Stimulated activated CD8-positive, alpha-beta memory T cell treated with anti-CD3 and anti-CD28 coated beads, Interleukin-4, amount 100 ng/mL, for 1 hour (primary cell): Measurements from ENCODE around the gene PIWIL4.
"Not testable (repeated sequence)": the region's sequence is repeated elsewhere in the genome, so short reads cannot be mapped to it uniquely, and the experiment has no call there.

ENCODE experiments used
- DNase-seq, 2 donors: peaks; one replicate each; pipeline ENCODE4 v3.0.0-alpha.2; 2020; ENCODE audit warnings: low read depth in 2 of 2, low spot score in 1 of 2

The PIWIL4 gene

DNA sequence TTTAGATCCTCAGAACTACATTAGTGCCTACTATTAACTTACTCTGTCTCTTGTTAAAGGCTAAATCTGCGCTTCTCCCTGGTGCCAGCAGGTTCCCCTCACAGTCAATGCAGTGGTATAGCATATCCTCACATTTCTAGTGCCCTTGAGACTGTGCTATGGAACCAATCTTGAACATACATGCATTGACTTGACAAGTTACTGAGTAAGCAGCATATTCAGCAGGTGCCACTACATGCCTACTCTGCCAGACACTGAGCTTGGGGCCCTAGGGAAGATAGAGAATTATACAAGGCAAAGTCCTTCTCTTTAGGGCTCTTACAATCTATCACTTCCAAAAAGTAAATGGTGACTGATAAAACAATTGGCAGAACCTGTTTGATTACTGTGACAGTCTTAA, 20.3 kb upstream of the PIWIL4 start:
- no peak for DNase-seq

DNA sequence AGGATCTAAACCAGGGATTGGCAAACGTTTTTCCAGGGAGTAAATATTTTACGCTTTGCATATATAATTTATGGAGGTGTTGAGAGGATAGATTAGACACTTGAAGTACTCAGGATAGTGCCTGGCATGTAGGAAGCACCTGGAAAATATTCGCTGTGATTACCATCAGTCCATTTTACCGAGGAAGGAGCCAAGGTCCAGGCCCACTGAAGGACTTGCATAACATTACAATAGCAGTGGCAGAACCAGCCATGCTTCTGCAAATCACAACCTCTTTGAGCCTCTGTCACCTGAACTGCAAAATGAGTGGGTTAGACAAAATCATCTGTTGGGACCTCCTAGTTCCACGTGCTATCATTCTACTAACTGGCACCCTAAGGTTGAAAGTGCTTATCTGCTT, 18.0 kb upstream of the PIWIL4 start:
- DNase-seq, result no peak

DNA sequence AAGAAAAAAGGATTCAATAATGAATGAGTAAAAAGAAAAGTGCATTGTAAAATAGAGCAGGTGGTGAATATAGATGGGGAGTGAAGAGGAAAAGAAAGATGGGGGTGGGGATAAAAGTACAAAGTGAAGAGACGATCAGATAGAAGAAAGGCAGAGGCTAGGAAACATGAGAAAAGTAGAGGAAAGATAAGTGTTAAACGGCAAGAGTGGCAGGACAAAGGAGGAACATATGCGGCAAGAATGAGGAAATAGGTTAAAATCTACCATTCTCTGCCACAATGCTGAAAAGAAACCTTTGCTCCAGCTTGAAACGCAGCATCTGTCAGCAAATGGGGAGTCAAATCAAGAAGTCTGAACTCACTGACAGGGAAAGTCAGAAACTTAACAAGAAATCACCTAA, 16.7 kb upstream of the PIWIL4 start:
- DNase-seq, result no peak

DNA sequence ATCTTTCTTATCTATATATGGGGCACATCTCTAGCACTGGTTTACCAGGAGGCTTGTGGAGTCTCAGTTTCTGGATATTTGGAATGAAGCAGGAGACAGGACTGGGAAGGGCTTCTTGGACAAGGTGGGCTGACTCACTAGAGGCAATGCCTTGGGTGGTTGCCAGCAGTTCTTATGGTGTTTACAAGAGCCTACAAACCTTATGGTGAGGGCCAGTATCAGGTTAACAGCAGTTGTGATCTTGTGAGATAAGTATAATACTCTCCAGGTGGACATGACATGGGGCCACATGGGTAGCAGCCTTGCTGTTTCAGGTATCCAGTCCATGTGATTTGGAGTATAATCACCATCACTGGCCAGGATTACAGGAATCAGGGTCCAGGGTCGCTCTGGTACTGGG, 13.2 kb upstream of the PIWIL4 start:
- no peak for DNase-seq

DNA sequence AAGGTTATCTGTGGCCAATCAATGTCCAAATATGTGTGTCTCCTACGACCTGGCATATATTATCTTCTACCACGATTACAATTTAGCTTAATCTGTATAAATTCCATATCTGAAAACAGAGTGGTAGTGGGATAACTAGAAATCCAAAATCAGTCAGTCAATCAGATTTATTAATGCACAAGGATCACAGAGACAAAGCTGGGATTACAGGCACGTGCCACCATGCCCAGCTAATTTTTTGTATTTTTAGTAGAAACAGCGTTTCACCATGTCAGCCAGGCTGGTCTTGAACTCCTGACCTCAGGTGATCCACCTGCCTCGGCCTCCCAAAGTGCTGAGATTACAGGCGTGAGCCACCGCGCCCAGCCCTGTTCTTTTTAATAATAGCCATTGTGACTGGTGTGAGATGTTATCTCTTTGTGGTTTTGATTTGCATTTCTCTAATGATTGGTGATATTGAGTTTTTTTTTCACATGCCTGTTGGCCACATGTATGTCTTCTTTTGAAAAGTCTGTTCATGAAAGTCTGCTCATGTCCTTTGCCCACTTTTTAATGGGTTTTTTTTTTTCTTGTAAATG, 11.3 kb upstream of the PIWIL4 start:
- not testable (repeated sequence) for DNase-seq

DNA sequence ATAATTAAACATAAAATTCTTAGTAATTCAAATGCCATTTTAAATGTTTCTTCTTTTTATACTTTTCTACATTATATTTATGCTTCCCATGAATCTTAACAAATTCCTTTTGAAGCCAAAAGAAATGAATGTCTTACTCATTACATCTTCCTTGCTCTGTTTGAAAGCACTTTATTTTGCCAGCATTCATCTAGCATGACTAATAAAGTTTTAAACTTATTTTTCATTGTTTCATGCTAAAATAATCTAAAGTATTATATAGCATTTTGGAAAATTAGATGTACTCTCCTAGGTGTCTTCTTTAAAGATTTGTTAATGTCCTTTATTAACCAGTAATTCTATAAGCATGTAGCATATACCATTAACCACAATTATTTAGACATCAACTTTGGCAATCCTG, 9.7 kb upstream of the PIWIL4 start:
- DNase-seq, result no peak

DNA sequence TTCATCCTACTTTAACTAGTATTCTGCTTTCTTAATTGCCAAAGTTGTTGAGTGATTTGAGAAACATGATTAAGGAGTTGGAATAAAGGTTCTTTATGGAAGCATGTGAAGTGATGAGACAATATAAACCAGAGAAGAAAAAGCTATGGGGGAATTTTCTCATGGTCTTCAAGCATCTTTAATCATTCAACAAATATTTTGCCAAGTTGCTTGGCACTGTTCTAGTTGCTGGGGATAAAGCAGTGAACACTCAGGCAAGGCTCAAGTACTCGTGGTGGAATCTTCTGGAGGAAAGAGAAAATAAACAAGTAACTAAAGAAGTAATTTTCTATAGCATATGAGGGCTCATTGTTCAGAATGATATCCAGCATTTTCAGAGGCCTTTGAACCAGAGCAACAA, 9.2 kb upstream of the PIWIL4 start:
- no peak for DNase-seq

DNA sequence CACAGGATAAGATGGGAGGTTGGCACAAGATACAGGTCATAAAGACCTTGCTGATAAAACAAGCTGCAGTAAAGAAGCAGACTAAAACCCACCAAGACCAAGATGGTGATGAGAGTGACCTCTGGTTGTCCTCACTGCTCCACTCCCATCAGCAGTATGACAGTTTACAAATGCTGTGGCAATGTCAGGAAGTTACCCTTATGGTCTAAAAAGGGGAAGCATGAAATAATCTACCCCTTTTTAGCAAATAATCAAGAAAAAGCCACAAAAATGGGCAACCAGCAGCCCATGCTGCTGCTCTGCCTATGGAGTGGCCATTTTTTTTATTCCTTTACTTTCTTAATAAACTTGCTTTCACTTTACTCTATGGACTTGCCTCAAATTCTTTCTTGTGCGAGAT, 8.7 kb upstream of the PIWIL4 start:
- no peak for DNase-seq

DNA sequence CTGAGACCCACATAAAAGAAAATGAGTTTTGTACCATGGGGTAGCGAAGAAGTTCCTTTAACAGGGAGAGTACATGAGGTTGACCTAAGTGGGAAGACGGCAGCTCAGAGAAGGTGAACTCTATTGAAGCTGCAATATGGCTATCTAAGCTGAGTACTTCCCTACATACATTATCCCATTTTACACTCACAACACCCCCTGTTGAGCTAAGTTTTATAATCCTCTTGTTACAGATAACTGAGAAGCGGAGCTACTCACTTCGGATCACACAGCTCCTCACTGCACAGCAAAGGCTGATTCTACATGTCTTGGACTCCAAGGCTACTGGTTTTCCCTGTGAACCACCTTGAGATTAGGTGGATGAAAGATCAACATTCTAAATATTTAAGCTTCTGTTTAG, 8.2 kb upstream of the PIWIL4 start:
- no peak for DNase-seq

DNA sequence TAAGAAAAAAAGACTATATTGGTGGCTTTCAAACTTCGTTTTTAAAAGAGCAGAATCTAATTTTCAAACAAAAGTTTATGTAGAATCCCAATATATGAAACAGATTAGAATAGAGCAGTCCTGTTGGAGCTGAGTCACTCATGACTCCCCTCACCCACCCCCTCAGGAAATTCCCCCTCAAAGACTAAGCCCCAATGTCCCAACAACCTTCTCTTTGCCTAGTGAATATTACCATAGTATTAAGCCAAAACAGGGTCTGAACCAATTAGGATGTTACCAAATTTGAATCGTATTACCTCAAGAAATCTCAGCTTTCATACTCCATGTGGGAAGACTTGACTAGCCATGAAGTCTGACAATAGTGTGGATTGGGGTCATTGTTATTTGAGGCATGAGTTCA, 7.8 kb upstream of the PIWIL4 start:
- no peak for DNase-seq

DNA sequence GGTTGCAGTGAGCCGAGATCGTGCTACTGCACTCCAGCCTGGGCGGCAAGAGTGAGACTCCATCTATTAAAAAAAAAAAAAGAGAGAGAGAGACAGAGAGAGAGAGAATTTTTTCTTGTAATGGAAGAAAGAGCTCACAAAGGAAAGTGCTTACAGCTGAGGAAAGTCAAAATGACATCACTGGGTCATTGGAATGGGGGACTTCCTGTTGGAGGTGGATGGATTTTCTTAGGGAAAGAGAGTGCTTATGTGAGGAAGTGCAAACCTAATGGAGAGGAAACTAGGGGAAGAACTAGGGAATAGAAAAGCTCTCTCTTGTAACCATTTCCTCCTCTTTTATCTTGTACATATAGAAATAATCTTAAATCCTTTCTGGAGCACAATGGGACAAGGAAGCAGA, 6.3 kb upstream of the PIWIL4 start:
- DNase-seq, result no peak

DNA sequence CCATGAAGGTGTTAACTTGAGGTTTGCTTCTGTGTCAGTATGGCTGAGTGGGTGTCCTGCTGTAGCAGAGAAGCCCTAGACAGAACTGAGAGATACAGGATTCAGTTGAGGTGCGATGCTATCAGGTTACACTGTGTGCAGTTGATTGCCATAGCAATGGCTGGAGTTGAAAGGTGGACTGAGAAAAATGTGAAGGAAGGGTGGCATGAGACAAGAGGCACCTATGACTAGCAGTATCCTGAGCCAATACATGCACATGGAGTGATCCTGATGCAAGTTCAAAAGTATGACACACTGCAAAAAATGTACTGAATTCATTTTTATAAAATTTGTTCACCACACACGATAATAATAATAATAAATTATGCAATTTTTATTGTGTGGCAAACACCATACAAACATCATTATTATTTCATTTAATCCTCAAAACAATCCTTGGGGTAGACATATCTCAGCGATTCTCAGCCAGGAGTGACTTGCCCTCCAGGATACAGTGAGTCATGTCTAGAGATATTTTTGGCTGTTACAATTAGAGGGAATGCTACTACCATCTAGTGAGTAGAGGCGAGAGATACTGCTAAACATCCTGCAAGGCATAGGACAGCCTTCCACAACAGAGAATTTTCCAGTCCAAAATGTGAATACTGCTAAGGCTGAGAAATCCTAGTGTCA, 3.9 kb upstream of the PIWIL4 start:
- DNase-seq, result no peak

DNA sequence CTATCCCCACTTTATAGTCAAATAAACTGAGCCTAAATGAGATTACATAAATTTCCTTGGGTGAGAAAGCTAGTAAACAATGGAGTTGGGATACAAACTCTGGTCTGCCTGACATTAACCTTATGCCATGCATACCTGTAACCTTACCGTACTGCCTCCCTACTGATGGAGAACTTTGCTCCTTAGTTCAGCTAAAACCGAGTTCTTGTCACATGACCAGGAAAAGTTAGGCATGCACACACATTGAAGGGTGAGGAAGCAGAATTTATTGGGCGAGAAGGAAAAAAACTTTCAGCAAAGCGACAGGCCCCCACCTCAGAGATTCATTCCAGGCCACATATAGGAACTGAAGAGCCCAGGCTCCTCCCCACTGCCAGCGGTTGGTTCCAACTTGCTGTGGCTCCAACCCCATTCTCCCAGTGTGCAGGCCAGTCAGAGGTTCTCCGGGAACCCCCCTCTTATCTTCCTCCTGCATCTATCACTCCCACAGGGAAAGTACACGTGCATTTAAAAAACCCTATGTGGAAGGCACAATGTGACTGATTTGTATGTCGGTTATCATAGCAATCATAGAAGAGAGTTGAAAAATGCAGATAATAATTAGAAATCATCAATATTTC, 3.2 kb upstream of the PIWIL4 start:
- DNase-seq, result no peak

DNA sequence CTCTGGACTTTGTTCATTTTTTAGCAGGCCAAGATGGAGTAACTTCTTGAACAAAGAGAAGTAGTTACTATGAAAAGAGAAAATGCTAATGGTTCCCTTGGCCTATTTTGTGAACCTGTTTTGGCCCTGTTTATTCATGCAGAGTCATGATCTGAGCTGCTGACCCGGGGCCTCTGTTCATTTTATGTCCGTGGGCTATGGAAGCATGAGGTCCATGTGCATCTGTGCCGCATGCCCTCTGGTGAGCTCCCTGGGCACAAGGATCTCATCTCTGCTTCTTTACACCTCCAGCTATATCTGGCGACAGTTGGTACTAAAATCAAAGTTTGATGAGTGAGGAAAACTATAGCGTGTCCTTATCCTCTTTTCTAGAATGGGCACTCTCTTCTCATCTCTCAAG, 1.0 kb downstream of the PIWIL4 start:
- no peak for DNase-seq

DNA sequence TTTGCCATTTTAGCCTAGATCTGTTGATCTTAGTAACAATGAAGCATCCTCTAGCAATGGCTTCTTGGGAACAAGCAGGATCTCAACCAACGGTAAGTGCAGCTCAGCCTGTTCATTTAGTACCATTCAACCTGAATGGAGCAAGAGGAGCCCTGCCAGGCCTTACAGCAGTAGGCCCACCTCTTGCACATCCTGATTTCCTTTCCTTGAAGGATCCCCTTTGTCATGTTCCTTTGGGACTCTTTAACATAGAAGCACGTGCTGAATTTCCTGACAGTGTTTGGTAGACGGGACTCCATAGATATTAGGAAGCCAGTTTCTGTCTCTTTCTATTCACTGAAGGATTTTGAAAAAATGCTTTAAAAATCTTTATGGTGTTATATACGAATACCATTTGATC, 1.5 kb downstream of the PIWIL4 start:
- no peak for DNase-seq

DNA sequence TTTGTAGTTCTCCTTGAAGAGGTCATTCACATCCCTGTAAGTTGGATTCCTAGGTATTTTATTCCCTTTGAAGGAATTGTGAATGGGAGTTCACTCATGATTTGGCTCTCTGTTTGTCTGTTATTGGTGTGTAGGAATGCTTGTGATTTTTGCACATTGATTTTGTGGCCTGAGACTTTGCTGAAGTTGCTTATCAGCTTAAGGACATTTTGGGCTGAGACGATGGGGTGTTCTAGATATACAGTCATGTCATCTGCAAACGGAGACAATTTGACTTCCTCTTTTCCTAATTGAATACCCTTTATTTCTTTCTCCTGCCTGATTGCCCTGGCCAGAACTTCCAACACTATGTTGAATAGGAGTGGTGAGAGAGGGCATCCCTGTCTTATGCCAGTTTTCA, 5.8 kb downstream of the PIWIL4 start:
- DNase-seq, result not testable (repeated sequence)

DNA sequence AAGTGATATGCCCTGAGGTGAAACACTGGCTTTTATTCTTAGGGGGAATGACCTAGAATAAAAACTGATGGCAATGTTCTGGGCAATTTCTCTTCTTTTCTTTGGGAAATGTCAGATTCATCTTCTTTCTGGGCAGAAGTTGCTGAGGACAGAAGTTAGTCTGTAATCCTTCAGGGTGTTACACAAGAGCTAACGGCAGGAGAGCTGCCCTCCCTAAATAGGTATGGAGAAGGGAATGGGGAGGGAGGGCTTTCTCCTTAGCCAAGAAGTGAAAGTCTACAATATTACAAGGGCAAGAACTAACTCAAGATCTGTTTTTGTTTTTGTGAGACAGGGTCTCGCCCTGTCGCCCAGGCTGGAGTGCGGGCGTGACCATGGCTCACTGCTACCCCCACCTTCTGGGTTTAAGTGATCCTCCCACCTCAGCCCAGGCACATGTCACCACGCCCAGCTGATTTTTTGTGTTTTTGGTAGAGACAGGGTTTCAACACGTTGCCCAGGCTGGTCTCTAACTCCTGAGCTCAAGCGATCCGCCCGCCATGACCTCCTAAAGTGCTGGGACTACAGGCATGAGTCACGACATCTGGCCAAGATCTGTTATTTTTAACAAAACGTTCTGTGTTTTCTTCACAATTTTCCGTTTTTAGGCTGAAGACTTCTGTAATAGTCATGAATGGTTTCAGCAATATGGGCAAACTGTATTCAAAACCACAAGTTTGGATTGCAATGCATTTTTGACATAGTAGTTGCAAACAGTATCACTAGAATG, 7.2 kb downstream of the PIWIL4 start:
- DNase-seq, result no peak

DNA sequence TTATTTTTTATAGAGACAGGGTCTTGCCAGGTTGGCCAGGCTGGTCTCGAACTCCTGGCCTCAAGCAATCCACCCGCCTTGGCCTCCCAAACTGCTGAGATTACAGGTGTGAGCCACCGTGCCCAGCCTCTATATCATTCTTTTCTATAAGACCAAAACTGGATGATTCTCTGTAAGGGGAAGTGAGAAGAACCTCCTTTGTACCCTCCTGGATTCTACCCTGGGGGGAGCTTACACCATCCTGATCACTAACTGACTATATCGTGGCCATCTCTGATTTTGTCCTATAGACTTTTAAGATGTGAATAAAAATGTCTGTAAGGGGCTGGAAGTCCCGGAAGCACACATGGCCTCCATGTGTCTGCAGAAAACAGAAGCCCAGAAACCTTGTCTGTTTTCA, 9.1 kb downstream of the PIWIL4 start:
- DNase-seq, result no peak

DNA sequence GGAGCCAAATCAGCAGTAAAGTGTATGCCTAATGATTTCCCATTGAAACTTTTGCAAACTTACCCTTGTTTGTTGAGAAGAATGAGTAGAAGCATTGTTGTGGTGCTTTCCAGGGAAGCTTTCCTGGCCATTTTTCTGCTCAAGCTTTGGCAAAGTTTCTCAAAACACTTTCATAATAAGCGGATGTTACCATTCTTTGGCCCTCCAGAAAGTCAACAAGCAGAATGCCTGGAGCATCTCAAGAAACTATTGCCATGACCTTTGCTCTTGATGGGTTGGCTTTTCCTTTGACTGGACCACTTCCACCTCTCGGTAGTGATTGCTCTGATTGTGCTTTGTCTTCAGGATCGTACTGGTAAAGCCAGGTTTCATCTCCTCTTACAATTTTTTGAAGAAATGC, 10.7 kb downstream of the PIWIL4 start:
- DNase-seq, result no peak

DNA sequence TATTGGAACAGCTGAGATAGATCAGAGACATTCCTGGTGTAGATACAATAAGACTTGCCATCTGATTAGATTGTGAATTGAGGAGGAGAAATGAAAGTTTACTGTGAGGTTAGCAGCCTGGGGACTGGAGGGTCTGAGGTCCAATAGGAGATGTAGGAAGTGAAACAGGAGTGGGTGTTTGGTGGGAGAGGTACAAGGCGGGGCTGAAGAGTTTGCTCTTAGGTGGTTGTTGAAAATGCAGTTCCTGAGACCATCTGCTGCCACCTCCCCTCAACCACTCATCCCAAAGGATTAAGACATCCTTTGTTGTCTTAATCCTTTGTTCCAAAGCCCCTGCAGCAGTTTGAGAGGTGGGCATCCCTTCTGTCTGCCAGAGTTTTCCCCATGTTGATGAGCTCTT, 14.8 kb downstream of the PIWIL4 start:
- DNase-seq, result no peak

DNA sequence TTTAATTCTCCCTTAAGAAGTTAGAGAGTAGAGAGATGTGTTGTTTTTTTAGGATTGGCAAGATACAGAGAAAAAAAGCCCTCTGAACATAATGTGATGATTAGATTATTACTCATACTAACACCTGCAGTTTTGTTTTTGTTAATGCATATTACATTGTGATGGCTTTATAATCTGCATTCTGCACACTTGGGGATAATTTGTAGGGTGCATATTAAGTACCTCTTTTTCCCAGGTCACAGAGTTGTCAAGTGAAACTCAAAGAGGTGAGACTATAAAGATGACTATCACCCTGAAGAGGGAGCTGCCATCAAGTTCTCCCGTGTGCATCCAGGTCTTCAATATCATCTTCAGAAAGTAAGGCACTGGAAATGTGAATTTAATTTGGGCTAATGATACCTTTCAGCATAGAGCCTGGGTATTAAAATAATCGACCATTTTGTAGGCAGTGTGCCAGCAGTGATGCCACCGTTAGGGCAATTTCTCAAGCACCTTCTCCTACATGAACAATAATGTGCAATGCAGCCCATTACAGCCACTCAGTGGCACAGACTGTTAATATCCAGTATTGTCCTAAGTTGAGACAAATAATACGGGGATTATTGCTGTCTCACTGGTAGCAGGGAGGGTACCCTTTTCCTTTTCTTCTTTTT, 16.2 kb downstream of the PIWIL4 start:
- DNase-seq, result no peak
